ENCODE results near the gene MCL1.
"Not testable (repeated sequence)": the region's sequence is repeated elsewhere in the genome, so short reads cannot be mapped to it uniquely, and the experiment has no call there.

Gene MCL1

DNA sequence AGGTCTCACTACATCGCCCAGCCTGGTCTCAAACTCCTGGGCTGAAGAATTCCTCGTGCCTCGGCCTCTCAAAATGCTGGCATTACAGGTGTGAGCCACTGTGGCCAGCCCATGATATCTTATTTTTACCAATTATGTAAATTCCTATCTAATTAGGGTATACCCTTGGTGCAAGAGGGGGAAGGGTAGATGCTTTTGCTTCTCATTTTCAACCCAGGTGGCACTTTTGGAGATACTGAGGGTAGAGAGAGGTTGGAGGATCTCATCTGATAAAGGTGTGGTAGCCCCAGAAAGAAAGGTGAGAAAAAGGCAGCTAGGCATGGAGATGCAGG, 32.6 kb upstream of the MCL1 start:
- TF ChIP-seq, protein P1, sequence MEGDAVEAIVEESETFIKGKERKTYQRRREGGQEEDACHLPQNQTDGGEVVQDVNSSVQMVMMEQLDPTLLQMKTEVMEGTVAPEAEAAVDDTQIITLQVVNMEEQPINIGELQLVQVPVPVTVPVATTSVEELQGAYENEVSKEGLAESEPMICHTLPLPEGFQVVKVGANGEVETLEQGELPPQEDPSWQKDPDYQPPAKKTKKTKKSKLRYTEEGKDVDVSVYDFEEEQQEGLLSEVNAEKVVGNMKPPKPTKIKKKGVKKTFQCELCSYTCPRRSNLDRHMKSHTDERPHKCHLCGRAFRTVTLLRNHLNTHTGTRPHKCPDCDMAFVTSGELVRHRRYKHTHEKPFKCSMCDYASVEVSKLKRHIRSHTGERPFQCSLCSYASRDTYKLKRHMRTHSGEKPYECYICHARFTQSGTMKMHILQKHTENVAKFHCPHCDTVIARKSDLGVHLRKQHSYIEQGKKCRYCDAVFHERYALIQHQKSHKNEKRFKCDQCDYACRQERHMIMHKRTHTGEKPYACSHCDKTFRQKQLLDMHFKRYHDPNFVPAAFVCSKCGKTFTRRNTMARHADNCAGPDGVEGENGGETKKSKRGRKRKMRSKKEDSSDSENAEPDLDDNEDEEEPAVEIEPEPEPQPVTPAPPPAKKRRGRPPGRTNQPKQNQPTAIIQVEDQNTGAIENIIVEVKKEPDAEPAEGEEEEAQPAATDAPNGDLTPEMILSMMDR (conservative IDR thresholded peaks at IDR 0.05; ENCODE audit: control insufficient read depth, insufficient read depth, low read depth, low read length): no peak
- DNase-seq (ENCODE audit: low read depth): no peak
- no peak overlapping the region for H3K4me3 ChIP-seq (ENCODE audit: control insufficient read depth, low read depth, low read length)

DNA sequence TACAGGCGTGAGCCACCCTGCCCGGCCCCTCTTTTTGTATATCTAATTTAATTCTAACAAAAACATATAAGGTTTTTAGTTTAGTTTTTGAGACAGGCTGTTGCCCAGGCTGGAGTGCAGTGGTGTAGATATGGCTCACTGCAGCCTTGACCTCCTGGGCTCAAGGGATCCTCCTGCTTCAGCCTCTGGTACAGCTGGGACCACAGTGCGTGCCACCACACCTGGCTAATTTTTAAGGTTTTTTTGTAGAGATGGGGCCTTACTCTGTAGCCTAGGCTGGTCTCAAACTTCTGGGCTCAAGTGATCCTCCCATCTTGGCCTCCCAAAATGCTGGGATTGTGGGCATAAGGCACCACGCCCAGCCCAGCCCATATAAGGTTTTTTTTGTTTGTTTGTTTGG, 31.2 kb upstream of the MCL1 start:
- TF ChIP-seq, protein P1 (conservative IDR thresholded peaks at IDR 0.05; ENCODE audit: control insufficient read depth, insufficient read depth, low read depth, low read length): no peak
- no peak overlapping the region for H3K4me3 ChIP-seq (ENCODE audit: control insufficient read depth, low read depth, low read length)
- DNase-seq (ENCODE audit: low read depth): no peak

DNA sequence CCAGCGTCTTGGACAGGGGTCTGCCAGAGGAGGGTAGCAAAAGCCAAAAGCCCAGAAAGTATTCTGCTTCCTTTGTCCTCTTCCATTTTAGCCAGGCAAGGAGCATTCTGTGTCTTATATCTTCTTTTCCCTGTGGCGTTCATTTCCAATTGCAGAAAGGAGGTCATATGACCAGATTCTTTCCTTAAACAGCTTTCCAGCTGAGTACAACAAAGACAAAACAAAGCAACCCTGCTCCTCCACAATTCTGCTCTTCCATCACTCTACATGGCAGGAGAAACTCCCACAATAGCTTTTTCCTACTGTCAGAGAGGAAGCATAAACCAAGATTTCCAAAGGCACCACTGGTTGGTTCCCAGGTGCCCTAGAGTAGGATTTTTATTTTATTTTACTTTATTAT, 30.3 kb upstream of the MCL1 start:
- no peak overlapping the region for H3K4me3 ChIP-seq (ENCODE audit: control insufficient read depth, low read depth, low read length)
- TF ChIP-seq, protein P1 (conservative IDR thresholded peaks at IDR 0.05; ENCODE audit: control insufficient read depth, insufficient read depth, low read depth, low read length): no peak
- DNase-seq (ENCODE audit: low read depth): peak; percentile 38

DNA sequence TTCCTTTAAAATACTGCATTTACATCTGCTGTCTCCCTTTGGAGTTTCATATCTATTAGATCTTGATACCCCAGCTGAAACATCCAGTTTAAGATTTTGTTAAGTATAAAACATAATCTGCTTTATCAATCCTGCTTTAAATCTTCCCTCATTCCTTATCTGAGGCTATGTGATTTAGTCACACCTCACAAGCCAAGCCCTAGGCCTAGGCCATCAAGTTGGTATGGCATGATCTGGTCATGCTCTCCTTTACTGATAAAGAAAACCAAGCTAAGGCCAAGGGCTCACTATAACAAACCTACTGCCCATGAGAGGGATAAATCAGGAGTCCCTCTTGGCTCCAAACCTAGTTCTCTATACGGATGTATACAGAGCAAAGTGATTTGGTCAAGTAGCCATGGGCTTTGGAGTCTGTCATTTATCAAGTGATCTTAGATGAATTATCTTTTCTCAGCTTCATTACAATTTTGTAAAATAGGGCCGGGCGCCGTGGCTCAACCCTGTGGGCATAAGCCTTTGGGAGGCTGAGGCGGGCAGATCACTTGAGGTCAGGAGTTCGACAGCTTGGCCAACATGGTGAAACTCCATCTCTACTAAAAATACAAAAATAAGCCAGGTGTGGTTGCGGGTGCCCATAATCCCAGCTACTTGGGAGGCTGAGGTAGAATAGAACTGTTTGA, 27.2 kb upstream of the MCL1 start:
- DNase-seq (ENCODE audit: low read depth): no peak
- TF ChIP-seq, protein P1 (conservative IDR thresholded peaks at IDR 0.05; ENCODE audit: control insufficient read depth, insufficient read depth, low read depth, low read length): no peak
- H3K4me3 ChIP-seq (ENCODE audit: control insufficient read depth, low read depth, low read length): no peak overlapping the region

DNA sequence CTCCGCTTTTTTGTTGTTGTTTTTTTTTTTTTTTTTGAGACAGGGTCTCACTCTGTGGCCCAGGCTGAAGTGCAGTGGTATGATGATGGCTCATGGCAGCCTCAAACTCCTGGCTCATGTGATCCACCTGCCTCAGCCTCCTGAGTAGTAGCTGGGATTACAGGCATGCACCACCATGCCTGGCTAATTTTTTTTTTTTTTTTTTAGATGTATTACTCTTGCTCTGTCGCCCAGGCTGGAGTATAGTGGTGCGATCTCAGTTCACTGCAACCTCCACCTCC, 26.0 kb upstream of the MCL1 start:
- not testable (repeated sequence) for DNase-seq (ENCODE audit: low read depth)

DNA sequence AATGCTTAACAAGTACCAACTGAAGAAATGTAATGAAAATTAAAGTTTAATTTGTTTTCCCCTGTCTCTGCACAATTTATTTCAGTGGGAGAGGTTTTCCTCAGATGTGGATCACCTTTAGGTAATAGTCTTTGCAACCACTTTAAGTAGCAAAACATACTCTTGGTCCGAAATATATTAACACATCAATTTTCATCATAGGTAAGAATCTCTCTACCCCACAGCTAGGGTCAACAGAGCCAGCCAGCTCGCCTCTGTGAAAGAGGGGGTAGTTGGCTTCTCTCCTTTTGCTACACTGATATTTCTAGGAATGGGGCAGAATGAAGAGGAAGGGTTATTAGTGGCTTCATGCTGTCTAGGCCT, 24.8 kb upstream of the MCL1 start:
- no peak overlapping the region for H3K4me3 ChIP-seq (ENCODE audit: control insufficient read depth, low read depth, low read length)
- no peak for DNase-seq (ENCODE audit: low read depth)
- TF ChIP-seq, protein P1 (conservative IDR thresholded peaks at IDR 0.05; ENCODE audit: control insufficient read depth, insufficient read depth, low read depth, low read length): no peak

More for the DNA sequence above, 26.0 kb upstream of the MCL1 start:
- not testable (repeated sequence) for H3K4me3 ChIP-seq (ENCODE audit: control insufficient read depth, low read depth, low read length)

DNA sequence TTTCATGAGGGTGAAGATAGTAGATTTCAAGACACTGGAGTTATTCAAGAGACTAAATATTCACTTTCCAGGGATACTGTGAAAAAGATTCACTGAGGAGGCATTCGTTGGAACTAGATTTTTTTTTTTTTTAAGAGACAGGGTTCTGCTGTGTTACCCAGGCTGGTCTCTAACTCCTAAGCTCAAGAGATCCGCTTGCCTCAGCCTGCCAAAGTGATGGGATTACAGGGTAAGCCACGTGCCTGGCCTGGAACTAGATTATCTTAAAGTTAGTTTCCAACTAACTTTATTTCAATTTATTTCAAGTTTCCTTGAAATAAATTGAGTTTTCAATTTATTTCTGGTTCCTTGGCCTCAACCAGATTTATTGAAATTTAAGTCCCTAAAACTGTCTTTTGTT, 24.3 kb upstream of the MCL1 start:
- no peak overlapping the region for H3K4me3 ChIP-seq (ENCODE audit: control insufficient read depth, low read depth, low read length)
- no peak for DNase-seq (ENCODE audit: low read depth)
- TF ChIP-seq, protein P1 (conservative IDR thresholded peaks at IDR 0.05; ENCODE audit: control insufficient read depth, insufficient read depth, low read depth, low read length): no peak

DNA sequence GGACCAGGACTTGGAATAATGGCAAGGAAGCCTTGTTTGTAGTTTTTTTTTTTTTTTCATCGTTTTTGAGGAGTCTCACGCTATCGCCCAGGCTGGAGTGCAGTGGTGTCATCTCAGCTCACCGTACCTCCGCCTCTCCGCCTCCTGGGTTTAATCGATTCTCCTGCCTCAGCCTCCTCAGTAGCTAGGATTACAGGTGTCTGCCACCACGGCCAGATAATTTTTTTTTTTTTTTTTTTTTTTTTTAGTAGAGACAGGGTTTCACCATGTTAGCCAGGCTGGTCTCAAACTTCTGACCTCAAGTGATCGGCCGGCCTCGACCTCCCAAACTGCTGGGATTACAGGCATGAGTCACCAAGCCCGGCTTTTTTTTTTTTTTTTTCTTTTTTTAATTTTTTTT, 23.0 kb upstream of the MCL1 start:
- not testable (repeated sequence) for DNase-seq (ENCODE audit: low read depth); H3K4me3 ChIP-seq (ENCODE audit: control insufficient read depth, low read depth, low read length)

Measured in fibroblast of mammary gland (primary cell).